ENCODE data around the gene C5.

DNA sequence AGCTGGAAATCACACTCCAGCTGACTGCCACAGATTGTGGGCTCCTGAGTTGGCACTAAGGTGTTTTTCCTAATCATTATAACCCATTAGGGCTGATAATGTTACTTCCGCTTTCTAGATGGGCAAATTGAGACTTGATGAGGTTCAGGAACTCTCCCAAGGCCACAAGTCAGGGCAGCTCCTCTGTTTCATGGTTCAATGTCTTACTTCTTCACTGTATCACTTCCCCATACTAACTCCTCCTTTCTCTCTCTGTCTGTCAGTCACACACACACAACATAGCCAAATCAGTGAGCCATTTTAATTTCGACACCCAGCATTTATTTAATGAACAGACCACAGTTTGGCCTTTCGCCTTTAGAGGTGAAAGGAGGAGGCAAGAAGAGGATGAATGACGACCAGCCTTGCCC, 105.6 kb downstream of the C5 start:
- TF ChIP-seq, protein P1, sequence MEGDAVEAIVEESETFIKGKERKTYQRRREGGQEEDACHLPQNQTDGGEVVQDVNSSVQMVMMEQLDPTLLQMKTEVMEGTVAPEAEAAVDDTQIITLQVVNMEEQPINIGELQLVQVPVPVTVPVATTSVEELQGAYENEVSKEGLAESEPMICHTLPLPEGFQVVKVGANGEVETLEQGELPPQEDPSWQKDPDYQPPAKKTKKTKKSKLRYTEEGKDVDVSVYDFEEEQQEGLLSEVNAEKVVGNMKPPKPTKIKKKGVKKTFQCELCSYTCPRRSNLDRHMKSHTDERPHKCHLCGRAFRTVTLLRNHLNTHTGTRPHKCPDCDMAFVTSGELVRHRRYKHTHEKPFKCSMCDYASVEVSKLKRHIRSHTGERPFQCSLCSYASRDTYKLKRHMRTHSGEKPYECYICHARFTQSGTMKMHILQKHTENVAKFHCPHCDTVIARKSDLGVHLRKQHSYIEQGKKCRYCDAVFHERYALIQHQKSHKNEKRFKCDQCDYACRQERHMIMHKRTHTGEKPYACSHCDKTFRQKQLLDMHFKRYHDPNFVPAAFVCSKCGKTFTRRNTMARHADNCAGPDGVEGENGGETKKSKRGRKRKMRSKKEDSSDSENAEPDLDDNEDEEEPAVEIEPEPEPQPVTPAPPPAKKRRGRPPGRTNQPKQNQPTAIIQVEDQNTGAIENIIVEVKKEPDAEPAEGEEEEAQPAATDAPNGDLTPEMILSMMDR (conservative IDR thresholded peaks at IDR 0.05; ENCODE audit: low read length): no peak
- TF ChIP-seq EZH2phosphoT487 (IDR thresholded peaks at IDR 0.05; ENCODE audit: borderline replicate concordance, low read depth, low read length): no peak
